Measurements from ENCODE around the gene SLC24A3. TPM values are rescaled to one million over a fixed set of nuclear protein-coding genes. Genes with fewer than 3 reads are reported as not detected.

Gene SLC24A3
- polyA plus RNA-seq, 1 donor (not counting 4 experiments of a cell fraction or from before 2014, with no cell fraction given), result 0.17 TPM

- Histone ChIP-seq H3K79me2 (ENCODE audit: control insufficient read depth, insufficient read depth, low read length) (no peaks in the 10 kb centered on the region), H4K20me1 (ENCODE audit: control insufficient read depth, extremely low read depth, insufficient read depth, low read length) (no peaks in the 10 kb centered on the region), H3K27me3 (ENCODE audit: control insufficient read depth, extremely low read depth, insufficient read depth, low read length) (no peaks in the 10 kb centered on the region), H3K9me1 (ENCODE audit: control insufficient read depth, extremely low read depth, insufficient read depth, low read length) (no peaks in the 10 kb centered on the region), H3K4me1 (ENCODE audit: control insufficient read depth, extremely low read depth, insufficient read depth, low read length) (no peaks in the 10 kb centered on the region), H2AFZ (ENCODE audit: control insufficient read depth, low read length) (no peak overlapping the region), H3K9ac (ENCODE audit: control insufficient read depth, extremely low read depth, insufficient read depth, low read length) (no peak overlapping the region), H3K4me3 (ENCODE audit: control insufficient read depth in 2 of 3, extremely low read depth in 1 of 3, insufficient read depth in 2 of 3, low read depth in 1 of 3, low read length in 3 of 3) (no peak overlapping the region), H3K27ac (ENCODE audit: control insufficient read depth, insufficient read depth, low read length) (no peak overlapping the region), H3K36me3 (ENCODE audit: control insufficient read depth in 2 of 2, extremely low read depth in 1 of 2, insufficient read depth in 2 of 2, low read length in 2 of 2) (no peaks in the 10 kb centered on the region), H3K9me3 (ENCODE audit: control insufficient read depth, low read depth, low read length) (no peaks in the 10 kb centered on the region), H3K4me2 (ENCODE audit: control insufficient read depth, extremely low read depth, insufficient read depth, low read depth, low read length) (no peak overlapping the region)
- no peak for TF ChIP-seq EZH2 (IDR thresholded peaks at IDR 0.05; ENCODE audit: low read length)
- no peak for TF ChIP-seq CTCF (optimal IDR thresholded peaks at IDR 0.05 in 1 of 3, IDR thresholded peaks at IDR 0.05 in 1 of 3, conservative IDR thresholded peaks at IDR 0.05 in 1 of 3; ENCODE audit: extremely low read depth in 1 of 3, insufficient read depth in 2 of 3, low read length in 3 of 3)
- no peak for FAIRE-seq
- dilution Hi-C loops (cut with MboI; ENCODE audit: extremely low pct_ligation_motif_present, low sequenced_read_pairs), result no loop called here
- DNase-seq (ENCODE audit: low read depth, low spot score), result no peak
Measured at GRCh38 chr20:19616081-19616480, 403.6 kb downstream of the SLC24A3 start.

GRCh38 chr20:19616620-19617019 lies 404.2 kb downstream of the SLC24A3 start:
- FAIRE-seq, result no peak
- dilution Hi-C loops (cut with MboI; ENCODE audit: extremely low pct_ligation_motif_present, low sequenced_read_pairs), result no loop called here
- TF ChIP-seq EZH2 (IDR thresholded peaks at IDR 0.05; ENCODE audit: low read length), result no peak
- no peak for TF ChIP-seq CTCF (optimal IDR thresholded peaks at IDR 0.05 in 1 of 3, IDR thresholded peaks at IDR 0.05 in 1 of 3, conservative IDR thresholded peaks at IDR 0.05 in 1 of 3; ENCODE audit: extremely low read depth in 1 of 3, insufficient read depth in 2 of 3, low read length in 3 of 3)

More at GRCh38 chr20:19616620-19617019, 404.2 kb downstream of the SLC24A3 start:
- Histone ChIP-seq H3K36me3 (ENCODE audit: control insufficient read depth in 2 of 2, extremely low read depth in 1 of 2, insufficient read depth in 2 of 2, low read length in 2 of 2) (no peaks in the 10 kb centered on the region), H3K4me3 (ENCODE audit: control insufficient read depth in 2 of 3, extremely low read depth in 1 of 3, insufficient read depth in 2 of 3, low read depth in 1 of 3, low read length in 3 of 3) (no peak overlapping the region), H4K20me1 (ENCODE audit: control insufficient read depth, extremely low read depth, insufficient read depth, low read length) (no peaks in the 10 kb centered on the region), H3K9me3 (ENCODE audit: control insufficient read depth, low read depth, low read length) (no peaks in the 10 kb centered on the region), H3K79me2 (ENCODE audit: control insufficient read depth, insufficient read depth, low read length) (no peaks in the 10 kb centered on the region), H3K27ac (ENCODE audit: control insufficient read depth, insufficient read depth, low read length) (no peak overlapping the region), H3K9ac (ENCODE audit: control insufficient read depth, extremely low read depth, insufficient read depth, low read length) (no peak overlapping the region), H3K27me3 (ENCODE audit: control insufficient read depth, extremely low read depth, insufficient read depth, low read length) (no peaks in the 10 kb centered on the region), H3K4me1 (ENCODE audit: control insufficient read depth, extremely low read depth, insufficient read depth, low read length) (no peaks in the 10 kb centered on the region), H3K4me2 (ENCODE audit: control insufficient read depth, extremely low read depth, insufficient read depth, low read depth, low read length) (no peak overlapping the region), H3K9me1 (ENCODE audit: control insufficient read depth, extremely low read depth, insufficient read depth, low read length) (no peaks in the 10 kb centered on the region), H2AFZ (ENCODE audit: control insufficient read depth, low read length) (no peak overlapping the region)
- no peak for DNase-seq (ENCODE audit: low read depth, low spot score)
